GM15510 (cell line): ENCODE data around the gene ETS1.

Source experiments
- POLR2A ChIP-seq: IDR thresholded peaks from 3 replicates; pipeline ENCODE4 v1.6.1; 2011; ENCODE audit warnings: borderline replicate concordance; ENCODE audit not compliant: insufficient read length; ENCODE audit errors: extremely low read depth

ETS1 gene

DNA sequence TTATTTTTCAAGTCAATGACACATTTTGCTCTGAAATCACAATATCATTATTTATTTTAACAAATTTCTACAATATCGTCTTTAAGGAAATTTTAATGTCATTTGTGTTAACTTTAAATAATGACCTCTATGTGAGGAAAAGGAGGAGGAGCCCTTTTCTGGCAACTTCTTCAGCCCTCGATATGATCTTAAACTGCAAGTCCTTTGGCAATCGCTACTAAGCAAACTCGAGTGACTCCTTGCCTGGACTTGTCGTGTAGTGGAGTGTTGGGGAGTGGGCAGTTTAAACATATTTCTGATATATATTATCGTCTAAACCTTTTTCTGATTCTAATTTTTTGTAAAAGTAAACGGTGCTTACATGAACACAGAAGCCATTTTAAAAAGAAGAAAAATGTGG is 16.7 kb downstream of the ETS1 start:
- TF ChIP-seq POLR2A, result no peak

GRCh38 chr11:128569291-128569690 is 18.1 kb downstream of the ETS1 start:
- no peak for TF ChIP-seq POLR2A

GRCh38 chr11:128568166-128568778 is 19.1 kb downstream of the ETS1 start:
- TF ChIP-seq POLR2A, result no peak

DNA sequence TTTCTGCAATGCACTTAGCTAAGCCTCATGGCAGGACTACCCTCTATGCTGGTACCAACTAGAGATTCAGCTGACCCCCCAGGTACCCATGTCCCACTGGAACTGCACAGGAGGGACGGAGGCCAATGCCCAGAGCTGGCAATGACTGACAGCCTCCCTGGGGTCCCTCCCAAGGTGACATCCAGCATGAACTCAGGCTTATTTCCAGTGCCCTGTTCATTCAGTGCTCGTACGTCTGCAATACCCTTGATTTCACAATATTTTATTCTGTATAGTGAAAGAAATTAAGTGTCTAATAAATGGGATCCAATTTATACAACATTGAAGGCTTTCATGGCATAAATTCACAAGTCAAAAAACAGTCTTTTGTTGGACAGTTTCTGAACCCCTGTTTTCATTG is 20.2 kb downstream of the ETS1 start:
- TF ChIP-seq POLR2A, result no peak

- no peak for TF ChIP-seq POLR2A
These were observed 21.5 kb downstream of the ETS1 start for GRCh38 chr11:128565881-128566280.

- TF ChIP-seq POLR2A, result no peak
These were observed 22.6 kb downstream of the ETS1 start for GRCh38 chr11:128564642-128565245.

- TF ChIP-seq POLR2A, result no peak
These were observed 23.3 kb downstream of the ETS1 start for GRCh38 chr11:128563942-128564641.

DNA sequence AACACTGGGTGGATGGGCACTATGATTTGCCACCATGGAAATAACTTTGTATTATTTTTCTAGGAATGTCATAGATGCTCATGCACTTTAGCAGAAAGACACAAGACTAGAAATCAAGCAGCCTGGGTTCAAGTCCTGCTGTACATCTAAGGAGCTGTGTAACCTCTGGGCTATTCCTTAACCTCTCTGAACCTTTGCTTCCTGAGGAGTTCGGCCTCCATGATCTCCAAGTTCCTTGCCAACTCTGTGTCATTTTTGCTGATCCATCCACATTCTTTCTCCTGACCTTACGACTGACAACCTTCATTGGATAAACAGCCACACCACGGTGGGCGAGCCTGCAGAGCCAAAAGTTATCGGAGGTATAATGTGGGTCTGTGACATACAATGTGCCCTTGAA is 24.1 kb downstream of the ETS1 start:
- no peak for TF ChIP-seq POLR2A

GRCh38 chr11:128559496-128560103 is 27.8 kb downstream of the ETS1 start:
- no peak for TF ChIP-seq POLR2A

DNA sequence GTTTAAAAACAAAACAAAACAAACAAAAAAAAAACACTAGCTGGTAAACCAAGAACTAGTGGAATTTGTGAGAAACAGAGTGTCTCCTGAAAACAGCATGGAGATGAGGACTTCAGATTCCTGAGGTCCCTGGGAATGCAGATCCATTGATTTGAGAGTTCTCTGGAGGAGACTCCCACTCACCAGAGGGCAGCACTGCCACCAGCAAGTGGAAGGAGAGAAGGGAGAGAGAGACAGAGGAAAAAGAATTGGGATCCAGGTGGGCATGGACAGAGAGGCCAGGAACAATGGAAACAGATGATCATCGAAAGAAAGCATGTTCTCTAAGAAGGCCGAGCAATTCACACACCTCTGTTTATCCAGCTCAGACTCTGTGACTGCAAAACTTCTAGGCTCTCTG is 31.8 kb downstream of the ETS1 start:
- TF ChIP-seq POLR2A, result no peak

DNA sequence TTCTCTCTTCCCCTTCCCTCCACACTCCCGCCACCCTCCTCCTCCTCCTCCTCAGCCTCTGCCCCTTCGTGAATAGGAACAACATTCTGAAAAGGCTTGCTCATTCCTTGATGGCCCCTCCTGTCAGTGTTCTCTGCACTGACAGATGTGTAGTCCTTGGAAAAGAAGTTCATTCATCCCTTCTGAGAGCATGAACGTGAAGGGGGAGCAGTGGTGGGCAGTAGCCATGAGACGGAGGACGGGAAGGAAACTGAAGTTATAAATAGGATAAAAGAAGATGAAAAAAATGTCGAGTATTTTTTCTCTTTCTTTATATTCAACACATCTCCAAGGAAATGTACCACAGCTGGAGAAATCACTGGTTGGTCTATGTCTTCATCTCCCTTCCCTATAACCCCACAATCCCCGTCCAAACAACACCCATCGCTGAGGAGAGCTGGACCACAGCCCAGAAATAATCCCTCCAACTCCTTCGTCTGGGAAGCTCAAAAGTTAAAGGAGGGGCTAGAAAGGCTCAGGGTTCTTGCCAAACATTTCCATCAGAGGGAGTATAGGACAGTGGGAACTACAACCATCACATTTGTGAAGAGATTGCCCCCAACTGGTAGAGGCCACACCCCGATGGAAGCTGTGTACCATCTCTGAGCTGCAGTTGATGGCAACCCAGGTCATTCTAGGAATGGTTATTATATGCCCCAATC is 33.5 kb downstream of the ETS1 start:
- TF ChIP-seq POLR2A, result no peak

DNA sequence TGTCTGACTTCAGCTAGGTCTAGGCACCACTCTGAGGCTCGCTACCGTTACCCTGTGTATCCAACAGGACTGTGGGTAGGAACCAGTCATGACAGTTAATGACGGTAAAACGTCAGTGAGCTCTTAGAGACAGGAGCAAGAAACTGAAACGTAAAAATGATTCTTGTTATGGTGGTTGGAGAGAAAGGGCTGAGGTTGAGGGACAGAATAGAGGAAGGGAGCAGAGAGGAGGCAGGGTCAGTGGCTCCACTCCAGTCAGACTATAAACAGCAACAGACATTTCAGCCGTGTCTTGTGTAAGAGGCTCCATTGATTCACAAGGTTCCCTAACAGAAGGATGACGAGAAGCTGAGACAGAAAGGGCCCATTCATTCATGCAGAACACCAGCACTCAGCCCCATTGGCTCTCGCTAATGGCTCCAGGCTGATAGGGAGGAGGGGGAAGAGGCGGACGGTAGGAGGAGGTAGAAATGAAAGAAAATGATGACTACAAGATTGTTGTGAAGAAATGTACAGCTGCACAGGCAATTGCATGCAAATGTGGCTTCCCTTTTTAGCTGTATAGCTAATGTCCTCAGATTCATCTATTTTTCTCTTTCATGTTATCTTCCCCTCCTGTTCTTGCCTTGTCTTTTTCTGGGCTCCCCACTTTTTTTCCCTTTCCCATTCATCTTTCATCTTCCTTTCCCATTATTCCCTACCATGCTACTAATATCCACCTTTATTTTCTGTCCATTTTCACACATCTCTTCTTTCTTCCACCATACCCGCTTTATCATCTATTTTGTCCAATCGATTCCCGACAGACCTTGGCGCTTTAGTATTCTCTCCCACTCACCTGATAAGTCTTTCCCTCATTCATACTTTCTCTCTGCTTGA is 34.3 kb downstream of the ETS1 start:
- no peak for TF ChIP-seq POLR2A

GRCh38 chr11:128551611-128552335 is 35.6 kb downstream of the ETS1 start:
- TF ChIP-seq POLR2A, result no peak
